ENCODE data around the gene CPEB4. TPM values are rescaled to one million over a fixed set of nuclear protein-coding genes. Genes with fewer than 3 reads are reported as not detected.

CPEB4 gene
- total RNA-seq, 1 experiment from 2014 or later = 11.1 TPM

DNA sequence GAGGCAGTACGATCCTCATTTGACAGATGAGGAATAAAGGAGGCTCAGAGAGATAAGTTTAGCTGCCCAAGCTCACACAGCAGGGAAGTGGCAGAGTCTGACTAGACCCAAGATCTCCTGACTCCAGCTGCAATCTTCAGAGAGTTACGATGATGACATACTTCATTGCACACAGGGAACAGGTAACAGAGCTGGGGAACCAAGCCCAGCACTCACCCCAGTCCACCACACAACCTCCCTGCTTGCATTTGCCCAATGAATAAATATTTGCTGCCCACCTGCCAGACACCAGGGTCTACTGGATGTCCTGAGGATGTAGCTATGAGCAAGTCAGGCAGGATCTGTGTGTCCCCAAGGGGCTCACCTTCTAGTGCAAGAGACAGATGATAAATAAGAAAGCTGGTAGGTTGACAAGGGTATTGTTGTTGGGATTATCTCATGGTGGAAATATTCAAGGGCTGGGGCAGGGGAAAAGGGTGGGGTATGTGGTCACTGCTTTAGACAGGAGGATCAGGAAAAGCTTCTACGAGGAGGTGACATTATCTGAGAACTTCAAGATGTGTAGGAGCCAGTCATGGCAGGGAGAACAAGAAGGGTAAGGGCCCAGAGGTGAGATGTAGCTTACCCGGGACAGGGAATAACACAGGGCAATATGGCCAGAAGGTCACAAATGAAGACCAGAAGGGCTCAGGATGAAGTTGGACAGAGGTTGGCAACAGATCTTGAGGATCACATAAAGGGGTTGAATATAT, 28.6 kb upstream of the CPEB4 start:
- Histone ChIP-seq H3K4me3 (replicated peaks in 1 of 2; ENCODE audit: low read depth in 1 of 2, low read length in 2 of 2) (no peak overlapping the region), H3K9me3 (ENCODE audit: control insufficient read depth in 1 of 2, insufficient read depth in 1 of 2, low read depth in 1 of 2, low read length in 2 of 2) (no peaks in the 10 kb centered on the region), H3K79me2 (ENCODE audit: insufficient read depth, low read length) (no peaks in the 10 kb centered on the region), H3K9ac (ENCODE audit: low read length) (no peak overlapping the region), H3K4me2 (ENCODE audit: low read length) (no peak overlapping the region), H4K20me1 (ENCODE audit: insufficient read depth) (no peaks in the 10 kb centered on the region), H2AFZ (ENCODE audit: low read depth, low read length, poor library complexity, severe bottlenecking) (no peak overlapping the region), H3K4me1 (ENCODE audit: control insufficient read depth in 1 of 2, insufficient read depth in 2 of 2, low read length in 2 of 2) (no peaks in the 10 kb centered on the region), H3K36me3 (ENCODE audit: control insufficient read depth in 1 of 2, insufficient read depth in 2 of 2, low read length in 2 of 2) (no peaks in the 10 kb centered on the region), H3K9me2 (ENCODE audit: insufficient read depth) (no peaks in the 10 kb centered on the region), H3K27me3 (ENCODE audit: insufficient read depth, low read length) (no peaks in the 10 kb centered on the region), H3K27ac (ENCODE audit: low read depth, low read length) (no peak overlapping the region)
- DNase-seq (ENCODE audit: low read depth, low spot score) (no peak), ATAC-seq (no peak)
- ChIA-PET CTCF (no interaction called here), POLR2A (interaction anchor here (0.9 kb wide), 1 partner anchor 66 kb away, joined by 3 read pairs; no protein-coding TSS in a partner anchor), RAD21 (ENCODE audit: low non-redundant PET in 1 of 2, low total read pairs in 2 of 2, uncharacterized antibody in 2 of 2, unreplicated experiment in 2 of 2) (no interaction called here)
- intact Hi-C loops (cut with micrococcal nuclease) = no loop called here
- BruUV-seq (replicated peaks) = no TSS peak
- TF ChIP-seq CEBPB (IDR thresholded peaks at IDR 0.05; ENCODE audit: low read depth) (no peak), TCF7L2 (IDR thresholded peaks at IDR 0.05; ENCODE audit: borderline replicate concordance, extremely low read depth, insufficient read depth, insufficient read length) (no peak), EZH2 (IDR thresholded peaks at IDR 0.05) (no peak), EZH2phosphoT487 (IDR thresholded peaks at IDR 0.05; ENCODE audit: borderline replicate concordance) (no peak), EGR1 (IDR thresholded peaks at IDR 0.05; ENCODE audit: low read depth) (no peak)

DNA sequence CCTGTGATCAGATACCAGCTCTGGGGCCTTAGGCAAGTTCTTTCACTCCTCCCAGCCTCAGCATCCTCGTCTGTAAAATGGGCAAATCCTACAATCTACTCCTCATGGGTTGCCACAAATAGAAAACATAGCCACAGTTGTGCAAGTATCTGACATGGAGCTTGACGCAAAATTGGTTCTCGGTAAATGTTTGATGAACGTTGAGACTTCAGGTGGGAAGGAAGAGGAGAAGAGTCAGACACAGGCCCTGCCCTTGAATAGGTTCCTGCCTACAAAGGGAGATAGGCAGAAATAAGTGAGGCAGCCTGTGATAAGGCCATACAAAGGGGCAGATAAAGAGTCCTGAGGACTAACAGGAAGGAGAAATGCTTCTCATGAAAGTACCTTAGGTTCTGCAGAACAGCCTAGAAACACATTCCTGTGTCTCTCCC, 26.1 kb upstream of the CPEB4 start:
- intact Hi-C loops (cut with micrococcal nuclease) = no loop called here
- CTCF ChIA-PET = no interaction called here

More for the DNA sequence above, 26.1 kb upstream of the CPEB4 start:
- H3K4me3 ChIP-seq (replicated peaks in 1 of 2; ENCODE audit: low read depth in 1 of 2, low read length in 2 of 2) = no peak overlapping the region
- ChIA-PET POLR2A (no interaction called here), RAD21 (ENCODE audit: low non-redundant PET in 1 of 2, low total read pairs in 2 of 2, uncharacterized antibody in 2 of 2, unreplicated experiment in 2 of 2) (no interaction called here)
- H3K27ac ChIP-seq (ENCODE audit: low read depth, low read length) = no peak overlapping the region
- ATAC-seq (no peak), DNase-seq (ENCODE audit: low read depth, low spot score) (no peak)
- H3K27me3 ChIP-seq (ENCODE audit: insufficient read depth, low read length) = no peaks in the 10 kb centered on the region
- no TSS peak for BruUV-seq (replicated peaks)
- no peaks in the 10 kb centered on the region for H4K20me1 ChIP-seq (ENCODE audit: insufficient read depth)
- H3K36me3 ChIP-seq (ENCODE audit: control insufficient read depth in 1 of 2, insufficient read depth in 2 of 2, low read length in 2 of 2) = no peaks in the 10 kb centered on the region
- TF ChIP-seq, protein P1, sequence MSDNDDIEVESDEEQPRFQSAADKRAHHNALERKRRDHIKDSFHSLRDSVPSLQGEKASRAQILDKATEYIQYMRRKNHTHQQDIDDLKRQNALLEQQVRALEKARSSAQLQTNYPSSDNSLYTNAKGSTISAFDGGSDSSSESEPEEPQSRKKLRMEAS (IDR thresholded peaks at IDR 0.05) = no peak
- TF ChIP-seq ZFX (IDR thresholded peaks at IDR 0.05) (no peak), SP1 (IDR thresholded peaks at IDR 0.05; ENCODE audit: low read depth) (no peak), SRF (IDR thresholded peaks at IDR 0.05; ENCODE audit: low read depth) (no peak), POLR2AphosphoS5 (IDR thresholded peaks at IDR 0.05; ENCODE audit: low read depth, low read length) (no peak)
- TF ChIP-seq, protein P2, sequence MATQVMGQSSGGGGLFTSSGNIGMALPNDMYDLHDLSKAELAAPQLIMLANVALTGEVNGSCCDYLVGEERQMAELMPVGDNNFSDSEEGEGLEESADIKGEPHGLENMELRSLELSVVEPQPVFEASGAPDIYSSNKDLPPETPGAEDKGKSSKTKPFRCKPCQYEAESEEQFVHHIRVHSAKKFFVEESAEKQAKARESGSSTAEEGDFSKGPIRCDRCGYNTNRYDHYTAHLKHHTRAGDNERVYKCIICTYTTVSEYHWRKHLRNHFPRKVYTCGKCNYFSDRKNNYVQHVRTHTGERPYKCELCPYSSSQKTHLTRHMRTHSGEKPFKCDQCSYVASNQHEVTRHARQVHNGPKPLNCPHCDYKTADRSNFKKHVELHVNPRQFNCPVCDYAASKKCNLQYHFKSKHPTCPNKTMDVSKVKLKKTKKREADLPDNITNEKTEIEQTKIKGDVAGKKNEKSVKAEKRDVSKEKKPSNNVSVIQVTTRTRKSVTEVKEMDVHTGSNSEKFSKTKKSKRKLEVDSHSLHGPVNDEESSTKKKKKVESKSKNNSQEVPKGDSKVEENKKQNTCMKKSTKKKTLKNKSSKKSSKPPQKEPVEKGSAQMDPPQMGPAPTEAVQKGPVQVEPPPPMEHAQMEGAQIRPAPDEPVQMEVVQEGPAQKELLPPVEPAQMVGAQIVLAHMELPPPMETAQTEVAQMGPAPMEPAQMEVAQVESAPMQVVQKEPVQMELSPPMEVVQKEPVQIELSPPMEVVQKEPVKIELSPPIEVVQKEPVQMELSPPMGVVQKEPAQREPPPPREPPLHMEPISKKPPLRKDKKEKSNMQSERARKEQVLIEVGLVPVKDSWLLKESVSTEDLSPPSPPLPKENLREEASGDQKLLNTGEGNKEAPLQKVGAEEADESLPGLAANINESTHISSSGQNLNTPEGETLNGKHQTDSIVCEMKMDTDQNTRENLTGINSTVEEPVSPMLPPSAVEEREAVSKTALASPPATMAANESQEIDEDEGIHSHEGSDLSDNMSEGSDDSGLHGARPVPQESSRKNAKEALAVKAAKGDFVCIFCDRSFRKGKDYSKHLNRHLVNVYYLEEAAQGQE (IDR thresholded peaks at IDR 0.05; ENCODE audit: low read depth) = no peak
- TF ChIP-seq, protein P3, sequence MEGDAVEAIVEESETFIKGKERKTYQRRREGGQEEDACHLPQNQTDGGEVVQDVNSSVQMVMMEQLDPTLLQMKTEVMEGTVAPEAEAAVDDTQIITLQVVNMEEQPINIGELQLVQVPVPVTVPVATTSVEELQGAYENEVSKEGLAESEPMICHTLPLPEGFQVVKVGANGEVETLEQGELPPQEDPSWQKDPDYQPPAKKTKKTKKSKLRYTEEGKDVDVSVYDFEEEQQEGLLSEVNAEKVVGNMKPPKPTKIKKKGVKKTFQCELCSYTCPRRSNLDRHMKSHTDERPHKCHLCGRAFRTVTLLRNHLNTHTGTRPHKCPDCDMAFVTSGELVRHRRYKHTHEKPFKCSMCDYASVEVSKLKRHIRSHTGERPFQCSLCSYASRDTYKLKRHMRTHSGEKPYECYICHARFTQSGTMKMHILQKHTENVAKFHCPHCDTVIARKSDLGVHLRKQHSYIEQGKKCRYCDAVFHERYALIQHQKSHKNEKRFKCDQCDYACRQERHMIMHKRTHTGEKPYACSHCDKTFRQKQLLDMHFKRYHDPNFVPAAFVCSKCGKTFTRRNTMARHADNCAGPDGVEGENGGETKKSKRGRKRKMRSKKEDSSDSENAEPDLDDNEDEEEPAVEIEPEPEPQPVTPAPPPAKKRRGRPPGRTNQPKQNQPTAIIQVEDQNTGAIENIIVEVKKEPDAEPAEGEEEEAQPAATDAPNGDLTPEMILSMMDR (IDR thresholded peaks at IDR 0.05 in 2 of 3, conservative IDR thresholded peaks at IDR 0.05 in 1 of 3; ENCODE audit: borderline replicate concordance in 1 of 3, insufficient read depth in 1 of 3, low read depth in 2 of 3, low read length in 2 of 3) = no peak
- H2AFZ ChIP-seq (ENCODE audit: low read depth, low read length, poor library complexity, severe bottlenecking) = no peak overlapping the region
- H3K9me2 ChIP-seq (ENCODE audit: insufficient read depth) = no peaks in the 10 kb centered on the region
- no peaks in the 10 kb centered on the region for H3K79me2 ChIP-seq (ENCODE audit: insufficient read depth, low read length)
- H3K9ac ChIP-seq (ENCODE audit: low read length) = no peak overlapping the region
- no peaks in the 10 kb centered on the region for H3K4me1 ChIP-seq (ENCODE audit: control insufficient read depth in 1 of 2, insufficient read depth in 2 of 2, low read length in 2 of 2)
- H3K9me3 ChIP-seq (ENCODE audit: control insufficient read depth in 1 of 2, insufficient read depth in 1 of 2, low read depth in 1 of 2, low read length in 2 of 2) = no peaks in the 10 kb centered on the region
- H3K4me2 ChIP-seq (ENCODE audit: low read length) = no peak overlapping the region
